Superior temporal gyrus (tissue), 1 donor: ENCODE results near the gene EFHD2.

Source experiments
- DNase-seq: peaks from one replicate; pipeline ENCODE4 v3.0.0-alpha.2; 2016; ENCODE audit errors: extremely low spot score

EFHD2 gene

DNA sequence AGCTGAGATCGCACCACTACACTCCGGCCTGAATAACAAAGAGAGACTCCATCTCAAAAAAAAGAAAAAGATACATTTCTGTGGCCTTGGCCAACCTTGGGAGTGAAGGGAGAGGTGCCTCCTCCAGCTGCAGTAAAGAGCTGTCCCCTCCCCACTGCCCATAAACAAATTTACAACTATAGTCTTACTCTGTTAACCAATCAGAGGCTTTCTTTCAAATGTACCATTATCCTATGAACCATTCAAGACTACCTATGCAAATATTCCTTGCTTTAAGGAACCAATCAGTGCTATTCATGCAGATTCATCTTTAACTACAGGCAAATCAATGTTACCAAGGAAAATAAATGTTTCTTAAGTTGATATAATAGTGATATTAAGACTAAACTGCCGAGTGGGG, 67.2 kb downstream of the EFHD2 start:
- no peak for DNase-seq

DNA sequence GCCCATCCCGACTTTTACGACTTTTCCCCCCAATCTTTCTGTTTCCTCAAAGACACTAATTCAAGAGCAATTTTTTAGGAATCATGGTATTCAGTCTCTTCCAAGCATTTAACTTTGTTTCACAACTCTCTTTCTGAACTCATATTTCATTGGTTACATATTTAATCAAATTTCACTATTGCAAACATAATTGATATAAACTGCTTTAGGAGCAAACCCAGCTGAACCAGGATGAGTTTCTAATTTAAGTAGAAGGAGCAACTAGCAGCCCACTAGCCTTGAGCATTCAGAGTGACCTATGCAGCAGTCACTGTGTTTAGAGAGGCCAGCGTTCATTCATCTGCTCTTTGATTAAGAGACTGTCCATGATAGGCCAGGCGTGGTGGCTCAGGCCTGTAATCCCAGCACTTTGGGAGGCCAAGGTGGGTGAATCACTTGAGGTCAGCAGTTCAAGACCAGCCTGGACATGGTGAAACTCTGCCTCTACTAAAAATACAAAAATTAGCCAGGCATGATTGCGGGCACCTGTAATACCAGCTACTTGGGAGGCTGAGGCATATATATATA, 68.0 kb downstream of the EFHD2 start:
- no peak for DNase-seq
